Measurements from ENCODE around the gene RNF31. TPM values are rescaled to one million over a fixed set of nuclear protein-coding genes. Genes with fewer than 3 reads are reported as not detected.
"Not testable (repeated sequence)": the region's sequence is repeated elsewhere in the genome, so short reads cannot be mapped to it uniquely, and the experiment has no call there.

RNF31 gene
- 10 to 100 TPM in 11 of 12 donors, not detected in 1; 27.3 to 75.4 (median 35.6) TPM for polyA plus RNA-seq (ENCODE audit: insufficient read length in 12 of 12)
- long read RNA-seq, donor 1, partial matches to known transcripts = 0 of 7 reads
- long read RNA-seq, donor 1, other reads (novel, unspliced or antisense) = 0 of 7 reads
- long read RNA-seq, donor 2, partial matches to known transcripts = 0 of 8 reads
- long read RNA-seq, donor 2, other reads (novel, unspliced or antisense) = 0 of 8 reads
- long read RNA-seq, donor 3, partial matches to known transcripts = 0 of 2 reads
- long read RNA-seq, donor 3, other reads (novel, unspliced or antisense) = 0 of 2 reads
- long read RNA-seq, donor 4, partial matches to known transcripts = 0 of 1 reads
- long read RNA-seq, donor 4, other reads (novel, unspliced or antisense) = 0 of 1 reads
- long read RNA-seq, donor 5, partial matches to known transcripts = 0 of 4 reads
- long read RNA-seq, donor 5, other reads (novel, unspliced or antisense) = 0 of 4 reads
- long read RNA-seq, donor 6, partial matches to known transcripts = 0 of 1 reads
- long read RNA-seq, donor 6, other reads (novel, unspliced or antisense) = 0 of 1 reads
- long read RNA-seq, donor 7, partial matches to known transcripts = 0 of 2 reads
- long read RNA-seq, donor 7, other reads (novel, unspliced or antisense) = 0 of 2 reads
- long read RNA-seq, donor 8, partial matches to known transcripts = 0 of 4 reads
- long read RNA-seq, donor 8, other reads (novel, unspliced or antisense) = 0 of 4 reads
- long read RNA-seq, donor 9, partial matches to known transcripts = 0 of 5 reads
- long read RNA-seq, donor 9, other reads (novel, unspliced or antisense) = 0 of 5 reads
- long read RNA-seq, donor 10, partial matches to known transcripts = 0 of 10 reads
- long read RNA-seq, donor 10, other reads (novel, unspliced or antisense) = 0 of 10 reads
- long read RNA-seq, donor 11, partial matches to known transcripts = 0 of 4 reads
- long read RNA-seq, donor 11, other reads (novel, unspliced or antisense) = 0 of 4 reads

DNA sequence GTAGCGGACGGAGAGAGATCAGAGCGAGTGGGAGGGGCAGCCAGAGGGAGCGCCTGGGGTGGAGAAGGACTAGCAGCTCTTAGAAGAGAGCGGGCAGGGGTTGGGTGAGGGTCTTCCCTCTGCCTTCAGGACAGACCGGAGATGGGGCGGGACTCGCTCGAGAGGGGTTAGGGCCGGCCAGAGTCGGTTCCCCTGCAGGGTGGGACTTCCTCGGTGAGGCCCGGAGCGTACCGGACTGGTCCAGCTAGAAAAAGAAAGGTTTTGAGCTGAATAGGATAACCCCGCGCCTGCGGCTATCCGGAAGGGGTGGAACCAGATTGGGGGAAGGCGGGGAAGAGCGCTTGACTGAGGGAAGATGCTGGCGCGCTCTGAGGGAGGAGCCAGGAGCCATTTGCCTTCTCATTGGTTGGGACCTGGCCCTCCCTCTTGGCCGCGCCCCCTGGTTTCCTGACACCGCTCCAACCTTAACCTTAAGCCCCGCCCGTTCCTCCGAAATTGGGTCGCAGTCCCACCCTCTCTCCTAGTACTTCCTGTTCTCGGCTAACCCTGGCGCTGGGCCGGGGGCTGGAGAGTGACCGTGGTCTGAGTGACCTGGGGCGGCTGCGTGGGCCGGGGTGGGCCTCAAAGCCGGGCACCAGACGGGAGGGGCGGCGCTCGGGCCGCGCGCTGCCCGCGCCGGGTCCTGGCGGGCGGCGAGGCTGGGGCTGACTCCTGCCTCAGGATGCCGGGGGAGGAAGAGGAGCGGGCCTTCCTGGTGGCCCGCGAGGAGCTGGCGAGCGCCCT, at the start of gene RNF31:
TSS of gene RNF31 (plus strand) at position 521 of the 783 bp plus-strand sequence. CDS start at position 722, 201 bp downstream.
- peak; percentile 99 for DNase-seq

DNA sequence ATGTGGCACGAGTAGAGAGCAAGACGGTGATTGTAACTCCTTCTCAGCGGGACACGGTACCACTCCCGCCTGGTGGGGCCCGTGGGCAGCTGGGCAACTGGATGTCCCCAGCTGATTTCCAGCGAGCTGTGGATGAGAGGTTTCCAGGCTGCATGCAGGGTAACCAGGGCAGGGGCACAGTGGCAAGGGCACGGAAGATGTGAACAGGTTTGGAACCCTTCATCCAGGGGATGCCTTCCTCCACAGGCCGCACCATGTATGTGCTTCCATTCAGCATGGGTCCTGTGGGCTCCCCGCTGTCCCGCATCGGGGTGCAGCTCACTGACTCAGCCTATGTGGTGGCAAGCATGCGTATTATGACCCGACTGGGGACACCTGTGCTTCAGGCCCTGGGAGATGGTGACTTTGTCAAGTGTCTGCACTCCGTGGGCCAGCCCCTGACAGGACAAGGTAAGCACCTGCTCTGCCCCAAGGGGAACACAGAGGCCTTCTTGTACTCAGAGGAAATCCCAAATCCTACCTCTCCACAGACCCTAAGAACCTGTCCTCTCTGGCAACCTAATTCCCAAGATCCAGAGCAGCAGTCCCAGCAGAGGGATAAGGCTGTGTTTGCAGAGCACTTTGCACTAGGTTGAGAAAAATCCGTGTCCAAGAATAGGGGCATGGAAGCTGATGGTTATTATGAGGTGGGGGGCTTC, 48.9 kb upstream of the RNF31 start:
- no peak for DNase-seq

DNA sequence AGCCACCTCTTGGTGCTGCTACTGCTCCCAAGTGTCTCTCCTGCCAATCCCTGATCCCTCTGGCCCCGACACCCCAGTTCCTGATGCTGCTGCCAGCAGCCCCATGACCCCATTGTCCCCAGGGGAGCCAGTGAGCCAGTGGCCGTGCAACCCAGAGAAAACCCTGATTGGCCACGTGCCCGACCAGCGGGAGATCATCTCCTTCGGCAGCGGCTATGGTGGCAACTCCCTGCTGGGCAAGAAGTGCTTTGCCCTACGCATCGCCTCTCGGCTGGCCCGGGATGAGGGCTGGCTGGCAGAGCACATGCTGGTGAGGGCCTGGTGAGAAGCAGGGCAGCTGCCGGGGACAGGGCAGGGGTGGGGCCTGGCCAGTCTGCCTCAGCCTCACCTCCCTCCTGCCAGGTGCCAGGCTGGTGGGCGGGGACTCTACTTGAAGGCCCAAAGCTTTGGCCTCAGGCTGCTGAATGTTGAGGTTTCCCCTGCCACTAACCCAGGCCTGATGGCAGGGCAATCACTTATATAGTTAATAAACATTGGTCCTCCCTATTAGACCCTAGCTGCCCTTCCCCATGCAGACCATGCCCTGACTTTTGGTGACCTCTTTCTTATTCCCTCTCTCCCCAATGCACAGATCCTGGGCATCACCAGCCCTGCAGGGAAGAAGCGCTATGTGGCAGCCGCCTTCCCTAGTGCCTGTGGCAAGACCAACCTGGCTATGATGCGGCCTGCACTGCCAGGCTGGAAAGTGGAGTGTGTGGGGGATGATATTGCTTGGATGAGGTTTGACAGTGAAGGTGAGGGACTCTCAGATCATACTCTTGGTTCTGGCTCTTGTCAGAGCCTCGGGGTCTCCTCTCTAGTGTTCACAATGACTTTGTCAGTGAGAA, 48.1 kb upstream of the RNF31 start:
- no peak for DNase-seq

DNA sequence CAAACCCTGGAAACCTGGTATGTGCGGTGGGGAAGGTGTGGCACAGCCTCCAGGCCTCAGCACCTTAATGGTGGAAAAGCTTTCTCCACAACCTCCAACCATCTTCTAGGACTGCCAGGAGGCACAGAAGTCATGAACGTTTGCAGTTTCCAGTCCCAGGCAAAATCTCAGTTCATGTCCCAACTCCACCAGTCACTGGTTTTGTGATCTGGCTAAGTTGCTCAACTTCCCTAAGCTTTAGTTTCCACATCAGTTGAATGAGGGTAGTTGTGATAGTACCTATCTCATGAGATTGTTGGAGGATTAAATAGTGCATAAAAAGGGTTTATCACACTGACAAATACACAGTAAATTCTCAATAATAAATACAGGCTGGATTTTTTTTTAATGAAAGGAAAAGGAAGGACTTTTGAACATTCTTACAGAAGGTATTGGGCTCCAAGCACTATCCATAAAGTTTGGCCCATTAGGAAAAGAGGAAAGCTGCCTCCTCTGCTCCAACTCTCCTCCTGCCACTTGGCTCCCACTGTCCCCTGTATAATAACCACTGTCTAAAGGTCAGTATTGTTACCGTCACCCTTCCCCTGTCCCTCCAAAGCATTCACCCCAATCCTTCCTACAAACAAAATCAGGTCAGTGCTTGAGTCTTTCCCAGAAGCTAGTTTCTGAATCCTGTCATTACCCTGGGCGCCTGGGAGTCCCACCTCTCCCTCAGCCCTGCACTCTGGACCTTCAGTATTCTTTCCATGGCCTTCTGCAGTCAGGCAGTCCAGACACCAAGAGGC, 46.9 kb upstream of the RNF31 start:
- no peak for DNase-seq

DNA sequence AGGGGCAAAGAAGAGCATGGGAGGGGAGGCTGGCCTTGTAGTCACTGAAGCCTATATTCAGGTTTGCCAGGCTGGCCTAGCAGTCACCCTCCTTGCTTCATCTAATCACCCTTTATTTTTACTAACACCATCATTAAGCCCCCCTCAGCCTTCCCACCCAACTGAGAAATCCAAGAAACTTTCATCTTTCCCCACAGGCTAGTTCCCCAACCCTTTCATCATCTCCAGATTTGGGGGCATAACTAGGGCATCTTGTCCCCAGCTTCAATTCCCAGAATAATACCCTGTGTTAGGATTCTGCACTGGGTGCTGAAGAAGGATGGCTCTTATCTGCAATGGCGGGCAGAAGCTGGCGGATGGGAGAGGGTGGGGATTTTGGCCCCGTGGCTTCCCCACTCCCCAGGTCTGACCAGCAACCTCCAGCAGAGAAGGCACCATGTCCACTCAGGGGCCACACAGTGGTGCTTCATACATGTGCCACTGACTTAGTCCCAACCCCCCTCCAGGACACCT, 46.3 kb upstream of the RNF31 start:
- DNase-seq = no peak

DNA sequence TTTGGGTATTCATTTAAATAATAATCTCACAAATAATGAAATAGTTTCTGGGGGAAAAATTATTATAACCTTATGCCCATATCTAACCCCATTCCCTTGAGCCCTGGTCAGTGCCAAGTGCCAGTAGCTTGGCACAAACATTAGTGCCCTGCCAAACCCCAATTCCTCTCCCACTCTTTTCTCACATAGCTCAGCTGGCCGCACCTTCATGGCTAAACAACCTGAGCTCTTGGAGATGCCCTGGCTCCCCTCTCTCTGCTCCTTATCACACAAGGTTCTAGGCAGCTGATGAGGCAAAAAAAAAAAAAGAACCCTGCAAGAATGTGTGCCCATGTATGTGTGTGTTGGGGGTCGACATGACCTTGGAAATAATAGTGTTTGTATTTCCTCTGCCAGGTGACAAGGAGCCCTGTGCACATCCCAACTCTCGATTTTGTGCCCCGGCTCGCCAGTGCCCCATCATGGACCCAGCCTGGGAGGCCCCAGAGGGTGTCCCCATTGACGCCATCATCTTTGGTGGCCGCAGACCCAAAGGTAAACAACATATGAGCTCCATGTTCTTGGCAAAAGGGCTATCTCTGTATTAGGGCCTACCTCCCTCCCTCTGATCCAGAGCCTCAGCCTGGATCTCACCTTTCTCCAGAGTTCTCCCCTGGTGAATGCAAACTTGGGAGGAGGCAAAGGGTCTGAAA, 44.8 kb upstream of the RNF31 start:
- no peak for DNase-seq

DNA sequence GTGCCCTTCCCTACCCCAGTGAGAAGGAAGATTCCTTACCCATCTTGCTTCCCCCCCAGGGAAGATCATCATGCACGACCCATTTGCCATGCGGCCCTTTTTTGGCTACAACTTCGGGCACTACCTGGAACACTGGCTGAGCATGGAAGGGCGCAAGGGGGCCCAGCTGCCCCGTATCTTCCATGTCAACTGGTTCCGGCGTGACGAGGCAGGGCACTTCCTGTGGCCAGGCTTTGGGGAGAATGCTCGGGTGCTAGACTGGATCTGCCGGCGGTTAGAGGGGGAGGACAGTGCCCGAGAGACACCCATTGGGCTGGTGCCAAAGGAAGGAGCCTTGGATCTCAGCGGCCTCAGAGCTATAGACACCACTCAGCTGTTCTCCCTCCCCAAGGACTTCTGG, 43.8 kb upstream of the RNF31 start:
- no peak for DNase-seq

DNA sequence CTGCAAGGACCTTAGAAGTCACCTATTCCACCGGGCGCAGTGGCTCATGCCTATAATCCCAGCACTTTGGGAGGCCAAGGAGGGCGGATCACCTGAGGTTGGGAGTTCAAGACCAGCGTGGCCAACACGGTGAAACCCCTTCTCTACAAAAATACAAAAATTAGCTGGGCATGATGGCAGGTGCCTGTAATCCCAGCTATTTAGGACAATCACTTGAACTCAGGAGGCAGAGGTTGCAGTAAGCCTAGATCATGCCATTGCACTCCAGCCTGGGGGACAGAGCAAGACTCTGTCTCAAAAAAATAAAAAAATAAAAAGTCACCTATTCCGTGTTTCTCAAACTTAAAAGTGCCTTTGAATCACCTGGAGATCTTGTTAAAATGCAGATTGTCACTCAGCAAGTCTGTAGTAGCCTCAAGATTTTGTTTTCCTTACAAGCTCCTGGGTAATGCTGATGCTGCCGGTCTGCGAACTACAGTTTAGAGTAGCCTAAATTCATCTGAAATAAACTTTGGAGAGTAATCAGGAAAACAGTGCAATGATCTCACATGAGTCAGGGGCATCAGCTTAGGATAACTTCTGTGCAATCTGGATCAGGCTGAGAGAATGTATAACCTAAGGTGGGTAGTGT, 41.6 kb upstream of the RNF31 start:
- DNase-seq = not testable (repeated sequence)

DNA sequence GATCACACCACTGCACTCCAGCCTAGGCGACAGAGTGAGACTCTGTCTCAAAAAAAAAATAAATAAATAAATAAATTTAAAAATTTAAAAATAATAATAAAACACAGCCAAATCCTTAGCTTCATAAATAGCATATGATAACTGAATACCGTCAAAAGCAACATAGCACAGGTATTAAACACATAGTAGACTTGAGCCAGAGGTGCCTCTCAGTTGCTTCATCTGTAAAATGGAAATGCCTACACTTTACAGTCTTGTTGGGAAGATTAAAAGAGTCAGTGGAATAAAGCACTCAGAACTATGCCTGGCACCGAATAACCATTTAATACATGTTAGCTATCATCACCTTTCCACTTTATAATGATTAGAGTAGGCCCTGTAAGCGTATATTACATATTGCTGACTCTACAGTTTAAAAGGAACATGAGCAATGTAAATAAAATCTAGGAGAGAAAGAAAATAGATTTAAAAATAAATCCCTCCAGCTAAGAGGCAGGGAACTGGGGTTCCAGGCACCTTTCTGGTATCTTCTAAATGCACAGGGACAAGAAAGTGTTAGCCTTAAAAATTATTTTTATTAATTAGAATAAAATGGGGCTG, 40.5 kb upstream of the RNF31 start:
- DNase-seq = no peak

DNA sequence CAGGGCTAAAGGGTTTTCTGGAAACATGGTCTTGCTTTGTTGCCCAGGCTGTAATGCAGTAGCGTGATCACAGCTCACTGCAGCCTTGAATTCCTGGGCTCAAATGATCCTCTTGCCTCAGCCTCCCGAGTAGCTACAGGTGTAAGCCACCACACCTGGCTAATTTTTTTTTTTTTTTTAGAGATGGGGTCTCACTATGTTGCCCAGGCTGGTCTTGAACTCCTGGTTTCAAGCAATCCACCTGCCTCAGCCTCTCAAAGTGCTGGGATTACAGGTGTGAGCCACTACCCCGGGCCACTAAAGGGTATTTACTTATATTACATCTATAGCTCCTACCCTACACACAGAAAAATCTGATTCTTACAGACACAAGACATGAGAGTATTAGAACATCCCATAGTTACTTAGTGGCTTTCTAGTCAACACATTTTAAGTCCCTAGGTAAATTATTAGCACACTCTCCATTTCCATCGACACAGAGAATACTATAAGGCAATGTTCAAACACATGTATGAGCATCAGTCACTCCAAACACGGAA, 38.9 kb upstream of the RNF31 start:
- DNase-seq = no peak

DNA sequence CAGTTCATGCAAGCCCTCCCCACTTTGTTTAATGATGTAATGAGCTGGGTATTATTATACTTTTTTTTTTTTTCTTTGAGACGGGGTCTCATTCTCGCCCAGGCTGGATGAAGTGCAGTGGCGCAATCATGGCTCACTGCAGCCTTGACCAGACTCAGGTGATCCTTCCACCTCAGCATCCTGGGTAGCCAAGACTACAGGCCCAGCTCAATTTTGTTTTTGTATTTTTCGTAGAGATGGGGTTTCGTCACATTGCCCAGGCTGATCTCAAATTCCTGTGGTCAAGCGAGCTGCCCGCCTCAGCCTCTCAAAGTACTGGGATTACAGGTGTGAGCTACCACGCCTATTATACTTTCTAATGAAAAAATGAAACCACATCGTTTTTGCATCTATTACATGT, 37.2 kb upstream of the RNF31 start:
- no peak for DNase-seq

DNA sequence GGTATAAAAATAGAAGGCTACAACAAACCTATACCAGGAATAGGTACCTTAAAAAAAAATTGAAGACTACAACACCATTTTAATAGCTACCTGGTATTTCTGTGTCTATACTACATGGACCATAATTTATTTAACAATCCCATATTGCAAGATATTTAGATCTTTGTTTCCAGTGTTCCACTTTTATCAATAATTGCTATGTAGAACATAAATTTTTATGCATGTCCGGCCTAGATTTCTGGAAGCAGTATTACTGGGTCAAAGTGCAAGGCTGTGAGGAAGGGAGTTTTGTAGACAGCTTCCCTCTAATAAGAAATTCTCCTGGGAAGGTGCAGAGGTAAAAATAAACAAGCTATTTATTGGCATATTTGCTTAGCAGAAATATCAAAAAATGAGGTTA, 36.8 kb upstream of the RNF31 start:
- DNase-seq = no peak

DNA sequence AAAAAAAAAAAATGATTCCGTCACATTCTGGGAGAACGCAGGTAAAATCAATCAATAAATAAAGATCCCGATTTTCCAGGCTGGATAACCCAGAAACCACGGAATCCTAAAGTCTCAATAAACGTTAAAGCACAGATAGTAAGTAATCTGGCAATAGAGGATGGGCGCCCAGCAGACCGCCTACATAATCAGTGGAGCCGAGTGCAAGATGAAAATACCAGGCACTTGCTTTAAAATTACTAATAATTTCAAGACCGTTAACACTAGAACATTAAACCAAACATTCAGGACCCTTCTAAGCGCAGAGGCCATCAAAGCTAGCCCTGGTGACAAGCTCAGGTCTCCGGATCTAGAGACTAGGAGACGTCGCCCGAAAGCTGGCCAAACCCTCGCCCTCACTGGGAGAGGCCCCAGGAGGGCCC, 33.9 kb upstream of the RNF31 start:
- no peak for DNase-seq

DNA sequence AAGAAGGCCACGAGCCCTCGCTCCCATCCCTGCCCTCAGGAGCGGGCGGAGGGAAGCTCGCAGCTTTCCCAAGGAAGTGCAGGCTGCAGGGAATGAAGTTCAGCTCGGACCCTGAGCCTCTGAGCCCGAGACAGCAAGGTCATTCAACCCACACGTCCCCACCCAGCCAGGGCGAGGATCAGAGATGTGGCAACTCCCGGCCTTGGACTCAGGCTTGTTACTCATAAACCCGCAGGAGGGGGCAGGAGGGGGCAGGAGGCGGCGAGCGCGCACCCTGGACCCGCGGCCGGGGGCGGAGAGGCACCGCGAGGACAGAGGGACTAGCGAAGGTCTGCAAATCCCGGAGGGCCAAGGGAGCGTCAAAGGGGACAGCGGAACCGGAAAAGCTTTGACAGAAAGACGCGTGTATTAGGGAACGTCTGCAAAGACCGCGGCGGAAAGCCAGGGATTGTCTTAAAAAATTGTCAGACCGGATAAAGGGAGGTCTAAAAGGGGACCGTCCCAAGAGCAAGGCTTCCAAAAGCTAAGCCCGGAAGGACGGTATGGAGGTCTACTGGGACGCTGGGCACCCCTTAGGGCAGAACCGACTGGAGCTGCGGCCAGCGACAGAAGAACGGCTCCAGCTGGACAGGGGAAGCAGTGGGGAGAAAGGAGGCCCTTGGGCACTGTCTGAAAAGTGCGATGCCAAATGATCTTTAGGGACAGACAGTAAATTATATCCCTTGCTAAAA, 33.3 kb upstream of the RNF31 start:
- peak; percentile 88 for DNase-seq

DNA sequence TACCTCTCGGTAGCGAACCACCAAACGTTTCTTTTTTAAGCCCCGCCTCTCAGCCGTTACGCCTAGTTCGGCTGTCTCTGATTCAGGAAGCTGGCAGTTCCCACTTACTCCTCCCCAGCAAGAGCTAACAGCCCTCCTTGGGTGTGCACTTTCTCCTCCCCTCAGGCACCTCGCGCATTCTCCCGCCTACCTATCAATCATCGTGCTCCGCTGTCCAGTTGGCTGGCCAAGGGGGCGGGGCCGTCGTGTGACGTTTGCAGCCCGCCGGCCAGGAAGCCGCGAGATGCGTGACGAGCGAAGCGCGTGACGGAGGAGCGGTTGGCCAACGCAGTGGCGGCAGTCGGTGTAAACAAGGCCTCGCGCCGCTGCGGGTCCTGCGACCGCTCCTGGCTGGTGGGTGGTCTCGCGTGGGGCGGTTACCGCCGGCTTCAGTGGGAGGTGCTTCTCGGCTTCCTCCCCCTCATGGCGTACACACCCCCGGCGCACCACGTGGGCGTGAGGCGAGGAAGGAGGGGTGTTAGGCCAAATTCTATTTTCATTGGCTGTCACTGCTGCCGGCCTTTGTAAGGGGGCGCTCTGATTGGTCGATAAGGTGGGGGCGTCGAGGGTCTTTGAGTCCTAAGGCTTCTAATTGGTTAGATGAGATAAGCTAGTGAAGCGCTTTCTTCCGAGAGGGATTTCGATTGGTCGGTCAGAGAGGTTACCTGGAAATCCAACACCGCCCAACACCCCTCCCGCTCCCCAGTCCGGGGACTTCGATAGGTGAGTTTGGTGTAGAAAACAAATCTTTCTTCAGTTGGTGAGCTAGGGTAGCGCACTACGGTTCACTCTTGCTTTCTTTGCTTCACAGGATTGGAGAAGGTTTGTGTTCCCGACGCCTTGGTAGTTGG, 32.5 kb upstream of the RNF31 start, which contains the start of the genes DCAF11 and NRL:
TSS of gene DCAF11 (plus strand) at position 246 of the 890 bp plus-strand sequence. CDS start 818 bp downstream, outside the sequence.
TSS of gene NRL (minus strand) at position 418 of the 890 bp plus-strand sequence. CDS start 32,101 bp downstream, outside the sequence.
- DNase-seq = peak; percentile 99
